Common myeloid progenitor, CD34-positive (primary cell): ENCODE results near the gene IL10.
"Not testable (repeated sequence)": the region's sequence is repeated elsewhere in the genome, so short reads cannot be mapped to it uniquely, and the experiment has no call there.

Source experiments
- CTCF ChIA-PET: fragments of 350-600 bp; sonication (Branson Sonifier 250); formaldehyde crosslinking; loops from one replicate; lab custom pipeline; 2021; ENCODE audit warnings: antibody characterized with exemption; lab: Charles Lee
- POLR2A ChIA-PET: fragments of 350-600 bp; sonication (Branson Sonifier 250); formaldehyde crosslinking; loops from one replicate; lab custom pipeline; 2021; ENCODE audit warnings: antibody characterized with exemption; lab: Charles Lee
- DNase-seq, 3 donors: peaks; one replicate each; pipeline versions ENCODE4 v3.0.0 to v3.0.0-alpha.2; 2013
- H3K27ac ChIP-seq, 2 experiments: 1 replicate in 1 of 2; 2 replicates in 1 of 2; pipeline ENCODE4 v1.7.0; 2013; ENCODE audit warnings: inconsistent platforms in 2 of 2, low read length in 2 of 2, mild to moderate bottlenecking in 2 of 2, low read depth in 1 of 2, moderate library complexity in 1 of 2; ENCODE audit not compliant: severe bottlenecking in 2 of 2, insufficient read depth in 1 of 2, poor library complexity in 1 of 2
- H3K27me3 ChIP-seq, 5 experiments: replicated peaks in 2 of 5; 1 replicate in 3 of 5; 2 replicates in 2 of 5; pipeline versions ENCODE4 v1.6.1 to v1.7.0; 2013; ENCODE audit warnings: low read length in 4 of 5, mild to moderate bottlenecking in 2 of 5, moderate library complexity in 2 of 5, inconsistent platforms in 1 of 5; ENCODE audit not compliant: insufficient read depth in 5 of 5, control insufficient read depth in 4 of 5
- H3K36me3 ChIP-seq, 4 experiments: 1 replicate in 2 of 4; 2 replicates in 2 of 4; pipeline versions ENCODE4 v1.6.1 to v1.7.0; 2013; ENCODE audit warnings: low read length in 3 of 4, control low read depth in 1 of 4, mild to moderate bottlenecking in 1 of 4; ENCODE audit not compliant: control insufficient read depth in 4 of 4, insufficient read depth in 4 of 4
- H3K4me1 ChIP-seq, 4 experiments: 1 replicate in 3 of 4; 2 replicates in 1 of 4; pipeline versions ENCODE4 v1.6.1 to v1.7.1; 2013; ENCODE audit warnings: low read length in 3 of 4, mild to moderate bottlenecking in 3 of 4, control low read depth in 1 of 4, inconsistent platforms in 1 of 4, moderate library complexity in 1 of 4; ENCODE audit not compliant: control insufficient read depth in 4 of 4, insufficient read depth in 4 of 4; ENCODE audit errors: control extremely low read depth in 1 of 4
- H3K4me3 ChIP-seq, 7 experiments: 1 replicate in 4 of 7; 2 replicates in 3 of 7; pipeline versions ENCODE4 v1.5.1 to v1.7.0; 2013; ENCODE audit warnings: mild to moderate bottlenecking in 7 of 7, low read length in 6 of 7, moderate library complexity in 6 of 7, inconsistent platforms in 2 of 7, low read depth in 2 of 7, control low read depth in 1 of 7; ENCODE audit not compliant: insufficient read depth in 4 of 7, control insufficient read depth in 1 of 7; ENCODE audit errors: extremely low read depth in 1 of 7
- H3K9me3 ChIP-seq, 5 experiments: 1 replicate in 4 of 5; 2 replicates in 1 of 5; pipeline versions ENCODE4 v1.6.1 to v1.7.1; 2013; ENCODE audit warnings: low read length in 4 of 5, mild to moderate bottlenecking in 2 of 5, inconsistent platforms in 1 of 5, low read depth in 1 of 5, moderate library complexity in 1 of 5; ENCODE audit not compliant: control insufficient read depth in 4 of 5, insufficient read depth in 2 of 5; ENCODE audit errors: control extremely low read depth in 1 of 5
- WGBS: methylation state at CpG from one replicate; pipeline ENCODE4 v1.1.5; 2013; ENCODE audit not compliant: insufficient coverage; 5-methylcytosine and 5-hydroxymethylcytosine counted together

The IL10 gene

DNA sequence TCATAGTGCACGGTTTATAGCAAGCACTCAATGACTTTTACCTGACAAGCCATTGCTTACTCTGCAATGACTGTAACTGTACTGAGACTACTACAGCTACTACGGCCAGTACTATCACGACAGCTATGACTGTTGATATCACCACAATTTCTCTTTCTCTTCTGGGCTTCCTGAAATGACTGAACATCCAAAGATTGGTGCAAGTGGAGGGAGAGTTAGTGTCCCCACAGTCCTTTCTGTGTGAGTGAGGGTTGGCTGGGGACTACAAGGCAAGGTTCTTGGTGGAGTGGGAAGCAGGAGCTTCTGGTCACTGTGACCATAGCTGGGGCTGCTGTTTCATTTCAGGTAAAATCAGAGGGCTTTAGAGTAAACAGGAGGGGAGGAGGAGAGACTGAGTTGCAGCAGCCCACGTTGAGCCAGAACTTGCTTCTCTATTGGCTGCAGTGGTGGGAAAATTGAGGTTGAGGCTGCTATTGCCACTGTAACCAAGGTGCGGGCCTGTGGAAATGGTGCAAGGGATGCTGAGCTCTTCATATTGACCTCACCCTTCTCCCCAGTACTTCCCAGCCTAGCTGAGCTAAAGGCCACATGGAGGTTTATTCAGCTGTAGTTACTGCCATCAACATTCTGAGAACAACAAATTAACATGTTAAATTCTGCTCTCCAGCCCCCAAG is 14.1 kb upstream of the IL10 start:
- Histone ChIP-seq H3K36me3 (no peaks in the 10 kb centered on the region), H3K27me3 (no peaks in the 10 kb centered on the region), H3K4me1 (peaks cover 12 to 49% (median 21%) of the 10 kb centered on the region in 4 experiments), H3K9me3 (no peaks in the 10 kb centered on the region), H3K27ac (no peak overlapping the region), H3K4me3 (no peak overlapping the region)
- ChIA-PET CTCF (interaction anchor here (0.7 to 4.4 kb wide), 8 partner anchors 9 to 52 kb away, joined by 3 to 18 read pairs (median 7); partner anchors contain the start of gene IL10), POLR2A (no interaction called here)
- DNase-seq = no peak
- WGBS = 79% methylated on average over 2 of the region's 5 CpGs

DNA sequence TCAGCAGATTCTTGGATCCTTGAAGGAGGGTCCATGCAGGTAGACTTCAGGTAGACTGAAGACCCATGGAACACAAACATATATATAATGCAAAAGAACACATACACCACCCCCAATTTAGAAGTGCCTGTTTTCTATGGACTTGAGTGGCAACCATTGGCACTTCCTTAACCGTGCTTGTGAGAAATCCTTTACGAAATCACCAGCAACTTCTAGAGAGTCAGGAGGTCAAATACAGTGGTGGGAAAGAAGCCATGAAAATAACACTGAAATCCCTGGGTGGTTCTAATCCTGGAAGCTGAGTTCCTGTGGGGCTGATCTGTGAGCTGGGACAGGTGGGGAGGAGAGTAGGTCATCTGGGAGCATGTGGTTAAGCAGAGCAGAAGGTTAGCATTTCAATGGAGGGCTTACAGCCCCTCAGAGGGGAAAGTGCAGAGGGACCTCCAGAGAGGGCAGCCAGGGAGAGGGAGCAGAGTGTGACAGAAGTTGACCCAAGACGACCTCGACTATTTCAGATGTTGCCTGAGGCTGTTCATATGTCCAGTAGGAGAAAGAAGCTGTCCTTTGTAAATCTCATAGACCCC is 13.0 kb upstream of the IL10 start:
- H3K27me3 ChIP-seq = no peaks in the 10 kb centered on the region
- 100% methylated on average over 2 of the region's 4 CpGs for WGBS
- no peaks in the 10 kb centered on the region for H3K9me3 ChIP-seq
- no peaks in the 10 kb centered on the region for H3K36me3 ChIP-seq
- ChIA-PET CTCF (interaction anchor here (0.7 to 4.4 kb wide), 4 partner anchors 10 to 51 kb away, joined by 3 to 18 read pairs (median 6); no protein-coding TSS in a partner anchor), POLR2A (no interaction called here)
- H3K4me3 ChIP-seq = no peak overlapping the region
- DNase-seq = no peak
- peaks cover 12 to 52% (median 20%) of the 10 kb centered on the region in 4 experiments for H3K4me1 ChIP-seq
- no peak overlapping the region for H3K27ac ChIP-seq

- Histone ChIP-seq H3K27me3 (no peaks in the 10 kb centered on the region), H3K9me3 (no peaks in the 10 kb centered on the region), H3K36me3 (no peaks in the 10 kb centered on the region), H3K27ac (no peak overlapping the region), H3K4me3 (no peak overlapping the region), H3K4me1 (peaks cover 12 to 60% (median 23%) of the 10 kb centered on the region in 4 experiments)
- DNase-seq = no peak
- WGBS = 93% methylated on average over 15 of the region's 17 CpGs
- POLR2A ChIA-PET = no interaction called here
- CTCF ChIA-PET = interaction anchor here (0.6 to 2.4 kb wide), 8 partner anchors 9 to 126 kb away, joined by 3 to 6 read pairs (median 4); no protein-coding TSS in a partner anchor
These were observed 12.2 kb upstream of the IL10 start for GRCh38 chr1:206784471-206784903.

GRCh38 chr1:206783506-206783905 is 11.2 kb upstream of the IL10 start:
- H3K4me3 ChIP-seq = no peak overlapping the region
- no peak for DNase-seq
- H3K27ac ChIP-seq = no peak overlapping the region
- 98% methylated on average over 6 of the region's 7 CpGs for WGBS
- H3K27me3 ChIP-seq = no peaks in the 10 kb centered on the region
- peaks cover 12 to 68% (median 26%) of the 10 kb centered on the region in 4 experiments for H3K4me1 ChIP-seq
- no peaks in the 10 kb centered on the region for H3K9me3 ChIP-seq
- CTCF ChIA-PET = interaction anchor here (1.0 to 2.4 kb wide), 6 partner anchors 12 to 125 kb away, joined by 3 to 6 read pairs (median 3); no protein-coding TSS in a partner anchor
- no peaks in the 10 kb centered on the region for H3K36me3 ChIP-seq
- POLR2A ChIA-PET = no interaction called here

DNA sequence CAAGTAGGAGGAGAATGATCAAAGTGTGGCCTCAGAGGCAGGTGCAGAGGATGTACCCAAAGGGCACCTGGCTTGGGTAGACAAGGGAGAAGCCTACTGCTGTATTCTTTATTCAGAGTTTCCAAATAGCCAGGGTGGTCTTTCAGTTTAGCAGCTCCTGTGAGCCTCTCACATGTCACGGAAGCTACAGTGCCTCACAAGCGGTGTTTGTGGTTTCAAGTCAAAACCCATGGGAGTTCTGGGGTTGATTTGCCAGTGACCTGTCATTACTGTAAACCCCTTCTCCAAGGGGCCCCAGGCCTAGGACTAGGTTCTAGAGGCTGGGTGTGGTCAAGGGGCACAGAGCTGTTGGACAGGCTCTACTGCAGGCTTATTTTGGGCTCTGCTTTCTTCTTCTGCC is 10.2 kb upstream of the IL10 start:
- WGBS = no CpG with 5 or more reads among the region's 2 CpGs
- Histone ChIP-seq H3K4me3 (peak overlapping the region in 4 of 7 experiments; percentile 13 to 38 (median 23)), H3K4me1 (peaks cover 12 to 64% (median 26%) of the 10 kb centered on the region in 4 experiments), H3K27ac (no peak overlapping the region), H3K36me3 (no peaks in the 10 kb centered on the region), H3K9me3 (no peaks in the 10 kb centered on the region), H3K27me3 (no peaks in the 10 kb centered on the region)
- ChIA-PET POLR2A (no interaction called here), CTCF (interaction anchor here (0.7 to 2.4 kb wide), 4 partner anchors 10 to 47 kb away, joined by 3 to 5 read pairs (median 4); partner anchors contain the start of gene IL10)
- DNase-seq = peak; percentile 51 to 80 (median 75)

DNA sequence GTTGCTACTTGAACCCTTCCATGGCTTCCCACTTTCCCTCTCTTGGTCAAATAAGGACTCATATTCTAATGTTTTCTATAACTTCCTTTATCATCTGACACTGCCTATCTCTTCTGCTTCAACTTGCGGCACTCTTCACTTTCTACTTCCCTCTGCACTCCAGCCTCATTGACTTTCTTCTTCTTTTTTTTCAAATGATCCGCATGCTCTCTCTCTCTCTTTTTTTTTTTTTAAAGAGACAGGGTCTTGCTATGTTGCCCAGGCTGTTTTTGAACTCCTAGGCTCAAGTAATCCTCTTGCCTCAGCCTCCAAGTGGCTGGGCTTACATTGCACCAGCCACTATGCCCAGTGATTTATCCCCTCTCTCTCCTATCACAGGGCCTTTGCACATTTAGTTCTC is 7.3 kb upstream of the IL10 start:
- WGBS = 0% methylated on average over 2 of the region's 2 CpGs
- Histone ChIP-seq H3K9me3 (no peaks in the 10 kb centered on the region), H3K27ac (no peak overlapping the region), H3K27me3 (no peaks in the 10 kb centered on the region), H3K36me3 (no peaks in the 10 kb centered on the region), H3K4me1 (peaks cover 12 to 59% (median 26%) of the 10 kb centered on the region in 4 experiments), H3K4me3 (no peak overlapping the region)
- ChIA-PET POLR2A (no interaction called here), CTCF (no interaction called here)
- peak in 2 of 3 donors; percentile 51 to 59 for DNase-seq

- H3K4me1 ChIP-seq = peaks cover 12 to 59% (median 28%) of the 10 kb centered on the region in 4 experiments
- DNase-seq, H3K4me3 ChIP-seq, H3K27me3 ChIP-seq, POLR2A ChIA-PET, H3K36me3 ChIP-seq, H3K27ac ChIP-seq, H3K9me3 ChIP-seq: not testable (repeated sequence)
- 95% methylated on average over 4 of the region's 6 CpGs for WGBS
- CTCF ChIA-PET = interaction anchor here (1.5 to 1.9 kb wide), 2 partner anchors 10 to 13 kb away, joined by 4 to 5 read pairs; no protein-coding TSS in a partner anchor
These were observed 6.6 kb upstream of the IL10 start for GRCh38 chr1:206778911-206779310.
